Pons (tissue), 1 donor: Measurements from ENCODE around the gene SUPT3H.
"Not testable (repeated sequence)": the region's sequence is repeated elsewhere in the genome, so short reads cannot be mapped to it uniquely, and the experiment has no call there.

ENCODE experiments used
- DNase-seq: peaks from one replicate; pipeline ENCODE4 v3.0.0-alpha.2; 2016; ENCODE audit warnings: low spot score

SUPT3H gene

GRCh38 chr6:45174045-45174444, 203.7 kb downstream of the SUPT3H start:
- no peak for DNase-seq

DNA sequence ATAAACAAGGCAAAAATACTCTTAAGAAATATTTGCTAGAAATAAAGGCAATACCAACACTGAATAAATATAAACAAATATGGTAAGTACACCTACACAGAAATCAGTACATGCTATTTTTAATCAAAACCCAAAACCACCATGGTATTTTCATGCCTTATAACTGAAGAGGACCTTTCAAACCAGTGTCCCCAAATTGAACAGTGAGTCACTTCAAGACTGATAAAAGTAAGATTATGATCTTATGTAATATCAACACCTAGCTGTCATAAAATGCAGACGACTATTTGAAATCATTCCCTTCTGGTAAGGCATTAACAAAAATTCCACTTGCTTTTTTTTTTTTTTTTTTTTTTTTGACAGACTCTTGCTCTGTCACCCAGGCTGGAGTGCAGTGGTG, 206.4 kb downstream of the SUPT3H start:
- DNase-seq: no peak

DNA sequence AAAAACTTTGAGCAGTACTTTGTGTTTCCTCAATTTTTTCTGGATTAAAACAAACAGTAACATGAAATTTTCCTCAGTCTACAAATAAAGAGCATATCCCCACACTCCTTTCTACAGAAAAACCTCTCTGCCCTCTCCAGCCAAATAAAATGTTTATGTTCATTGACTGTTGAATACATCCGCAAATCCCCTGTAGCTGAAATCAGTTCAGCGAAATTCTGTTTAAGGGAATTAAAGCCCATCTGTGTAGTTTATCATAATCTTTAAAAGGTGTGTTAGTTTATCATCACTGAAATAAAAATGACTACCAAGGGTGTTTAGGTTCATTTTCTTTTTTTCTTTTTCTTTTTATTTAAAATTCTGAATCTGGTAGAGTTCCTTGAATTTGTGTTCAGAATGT, 207.4 kb downstream of the SUPT3H start:
- no peak for DNase-seq

DNA sequence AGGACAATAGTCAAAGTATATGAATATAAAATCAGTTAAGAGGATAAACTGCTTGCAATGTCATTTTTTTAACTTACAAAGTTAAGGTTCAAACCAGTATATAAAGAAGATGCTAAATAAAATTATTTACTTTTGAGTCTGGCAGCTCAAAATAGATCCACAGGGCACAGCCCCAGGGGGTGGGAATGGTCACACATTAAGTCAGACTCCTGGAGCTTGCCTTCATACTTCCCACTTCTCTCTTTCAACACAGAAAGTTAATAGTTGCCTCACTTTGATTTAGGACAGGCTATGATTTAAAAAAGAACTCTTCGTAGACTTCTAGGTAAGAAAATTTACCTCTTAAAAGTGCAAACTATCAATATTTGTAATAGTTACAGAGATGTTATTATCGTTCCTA, 207.9 kb downstream of the SUPT3H start:
- DNase-seq: no peak

DNA sequence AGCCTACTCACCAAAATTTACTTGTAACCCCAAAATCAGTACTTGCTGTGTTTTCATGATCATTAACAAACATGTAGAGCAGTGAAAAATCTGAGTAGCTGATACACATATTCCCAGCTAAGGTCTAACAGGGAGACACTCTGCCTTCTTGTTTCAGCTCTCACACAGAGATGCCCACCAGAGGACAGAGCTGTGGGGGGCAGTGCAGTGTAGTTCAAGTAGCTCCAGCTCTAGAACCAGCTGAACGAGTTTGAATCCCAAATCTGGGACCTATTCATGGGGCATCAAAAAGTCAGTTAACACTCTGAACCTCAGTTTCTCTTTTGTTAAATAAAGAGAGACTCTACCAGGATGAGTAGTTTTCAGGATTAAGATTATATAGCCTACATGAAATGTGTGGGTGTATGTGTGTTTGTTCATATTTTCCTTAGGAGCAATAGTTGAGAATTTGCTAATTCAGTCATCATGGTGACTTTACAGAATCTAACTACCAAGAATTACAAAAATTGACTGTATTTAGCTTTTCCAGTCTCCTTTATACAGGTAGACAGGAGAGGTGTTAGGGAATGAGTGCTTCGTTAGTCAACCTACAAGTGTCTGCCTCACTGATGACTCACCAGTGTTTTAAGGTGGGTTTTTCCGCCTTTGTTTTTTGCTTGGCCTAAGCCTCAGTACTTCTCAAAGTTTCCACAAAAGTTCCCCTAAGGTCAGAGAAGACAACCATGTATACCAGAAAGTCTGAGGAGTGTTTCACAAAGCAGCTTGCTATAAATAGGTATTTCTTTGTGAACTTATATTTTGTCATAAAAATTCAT, 213.6 kb downstream of the SUPT3H start:
- no peak for DNase-seq

- no peak for DNase-seq
Observed at GRCh38 chr6:45160305-45160704, 217.4 kb downstream of the SUPT3H start.

GRCh38 chr6:45156075-45156474, 221.7 kb downstream of the SUPT3H start:
- no peak for DNase-seq

DNA sequence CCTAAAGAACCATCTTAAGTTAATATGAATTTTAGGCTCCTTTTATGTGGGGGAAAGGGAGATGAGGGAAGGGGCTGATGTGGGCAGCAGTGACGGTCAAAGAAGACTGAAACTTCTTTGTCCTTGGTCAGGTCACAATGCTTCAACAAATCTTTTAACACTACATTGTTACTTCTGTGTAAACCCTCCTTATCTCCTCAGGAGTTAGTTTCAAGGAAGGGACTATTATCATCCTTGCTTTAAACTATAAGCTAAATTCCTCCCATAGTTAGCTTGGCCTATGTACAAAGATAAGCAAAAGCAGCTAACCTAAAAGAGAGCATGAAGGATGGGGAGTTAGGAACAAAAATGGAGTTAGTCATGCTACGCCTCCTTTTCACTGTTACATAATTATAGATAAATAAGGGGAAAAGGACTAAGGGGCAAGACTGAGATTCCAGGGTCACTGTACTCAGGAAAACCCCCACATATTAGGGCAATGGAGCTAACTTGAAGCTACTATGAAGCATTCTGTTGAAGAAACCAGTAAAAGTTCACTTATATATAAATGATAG, 222.3 kb downstream of the SUPT3H start:
- DNase-seq: no peak

- no peak for DNase-seq
Observed at GRCh38 chr6:45154679-45155078, 223.1 kb downstream of the SUPT3H start.

GRCh38 chr6:45148711-45149341, 228.9 kb downstream of the SUPT3H start:
- no peak for DNase-seq

GRCh38 chr6:45148278-45148677, 229.5 kb downstream of the SUPT3H start:
- no peak for DNase-seq

GRCh38 chr6:45145658-45146057, 232.1 kb downstream of the SUPT3H start:
- DNase-seq: not testable (repeated sequence)

DNA sequence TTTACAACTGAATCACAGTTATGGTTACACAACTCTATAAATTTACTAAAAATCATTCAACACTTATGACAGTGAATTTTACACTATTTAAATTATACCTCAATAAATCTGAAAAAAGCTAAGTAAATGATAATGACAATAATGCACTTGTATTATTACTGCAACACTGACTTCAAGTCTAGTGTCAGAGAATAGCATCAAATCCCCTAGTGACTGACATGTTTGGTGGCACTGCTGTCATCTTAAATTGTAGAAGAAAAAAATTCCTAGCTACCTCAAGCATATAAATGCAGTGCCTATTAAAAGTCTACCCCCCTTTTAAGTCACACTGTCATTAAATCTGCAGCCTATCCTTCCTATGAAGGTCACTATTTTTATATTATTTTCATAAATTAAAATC, 239.0 kb downstream of the SUPT3H start:
- no peak for DNase-seq

DNA sequence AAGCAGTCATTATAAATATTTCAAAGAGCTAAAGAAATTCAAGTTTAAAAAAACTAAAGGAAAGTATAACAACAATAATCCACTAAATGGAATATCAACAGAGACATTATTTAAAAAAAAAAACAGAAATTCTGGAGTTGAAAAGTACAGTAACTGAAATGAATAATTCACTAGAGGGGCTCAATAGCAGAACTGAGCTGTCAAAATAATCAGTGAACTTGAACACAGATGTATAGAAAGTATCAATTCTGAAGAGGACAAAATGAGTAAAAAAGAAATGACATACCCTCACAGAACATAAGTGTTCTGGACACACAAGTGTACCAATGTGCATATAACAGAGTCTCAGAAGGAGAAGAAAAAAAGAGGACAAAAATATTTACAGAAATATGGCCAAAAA, 241.2 kb downstream of the SUPT3H start:
- no peak for DNase-seq

DNA sequence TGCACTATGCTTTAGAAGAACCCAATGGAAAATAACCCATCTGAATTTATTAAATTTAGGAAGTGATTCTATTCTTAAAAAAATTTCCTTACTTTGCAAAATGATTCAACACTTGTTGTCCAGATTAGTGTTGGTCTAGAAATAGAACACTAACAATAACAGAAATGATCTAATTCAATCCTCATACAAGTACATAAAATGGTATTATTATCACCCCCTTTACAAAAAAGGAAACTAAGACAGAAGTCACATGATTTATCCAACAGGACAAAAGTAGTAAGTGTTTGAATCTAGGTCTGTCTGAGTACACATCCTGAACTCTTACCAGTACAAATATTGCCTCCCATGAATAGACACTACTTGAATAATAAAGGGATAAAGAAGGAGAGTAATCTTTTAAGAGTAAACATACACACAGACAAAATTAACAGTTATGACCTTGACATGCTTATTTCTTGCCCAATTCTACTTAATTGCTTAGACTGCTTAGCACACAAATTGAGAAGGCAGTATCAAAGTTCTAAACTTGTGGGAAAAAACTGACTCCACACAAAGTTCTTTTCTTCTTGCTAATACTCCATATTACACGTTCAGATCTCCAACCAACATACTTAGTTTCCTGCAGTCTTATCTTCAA, 245.0 kb downstream of the SUPT3H start:
- no peak for DNase-seq

GRCh38 chr6:45132059-45132458, 245.7 kb downstream of the SUPT3H start:
- no peak for DNase-seq

- no peak for DNase-seq
Observed at GRCh38 chr6:45129051-45129450, 248.7 kb downstream of the SUPT3H start.

DNA sequence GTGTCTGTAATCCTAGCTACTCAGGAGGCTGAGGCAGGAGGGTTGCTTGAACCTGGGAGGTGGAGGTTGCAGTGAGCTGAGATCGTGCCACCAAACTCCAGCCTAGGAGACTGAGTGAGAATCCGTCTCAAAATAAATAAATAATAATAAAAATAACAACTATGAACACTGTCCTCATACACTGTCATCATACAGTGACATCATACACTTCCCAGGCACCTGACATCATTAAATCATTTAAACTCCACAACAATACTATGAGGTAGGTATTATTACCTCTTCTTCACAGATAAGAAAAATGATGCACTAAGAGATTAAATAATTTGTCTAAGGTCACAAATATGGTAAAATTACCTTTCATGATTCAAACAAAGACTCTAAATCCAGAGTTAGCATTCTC, 250.5 kb downstream of the SUPT3H start:
- no peak for DNase-seq

- no peak for DNase-seq
Observed at GRCh38 chr6:45126033-45126432, 251.7 kb downstream of the SUPT3H start.

GRCh38 chr6:45123023-45123422, 254.7 kb downstream of the SUPT3H start:
- no peak for DNase-seq

DNA sequence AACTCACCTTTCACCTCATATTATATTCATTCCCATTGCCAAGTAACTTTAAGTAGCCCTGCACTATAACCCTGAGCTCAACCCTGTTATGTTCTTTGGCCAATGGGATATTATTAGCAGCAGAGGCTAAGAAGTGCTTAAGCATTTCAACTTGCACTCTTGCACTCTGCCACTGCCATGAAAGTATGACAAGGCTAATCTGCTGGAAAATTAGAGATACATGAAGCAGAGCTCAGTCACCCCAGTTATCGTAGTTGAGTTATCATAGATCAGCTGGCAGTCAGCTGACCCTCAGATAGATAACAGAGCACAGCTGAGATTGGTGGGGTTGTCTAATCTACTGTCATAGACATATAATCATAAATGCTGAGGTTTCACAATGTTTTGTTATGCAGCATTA, 259.0 kb downstream of the SUPT3H start:
- no peak for DNase-seq

- DNase-seq: no peak
Observed at GRCh38 chr6:45116714-45117410, 260.9 kb downstream of the SUPT3H start.
